ENCODE data around the gene MYBBP1A.

Gene MYBBP1A

DNA sequence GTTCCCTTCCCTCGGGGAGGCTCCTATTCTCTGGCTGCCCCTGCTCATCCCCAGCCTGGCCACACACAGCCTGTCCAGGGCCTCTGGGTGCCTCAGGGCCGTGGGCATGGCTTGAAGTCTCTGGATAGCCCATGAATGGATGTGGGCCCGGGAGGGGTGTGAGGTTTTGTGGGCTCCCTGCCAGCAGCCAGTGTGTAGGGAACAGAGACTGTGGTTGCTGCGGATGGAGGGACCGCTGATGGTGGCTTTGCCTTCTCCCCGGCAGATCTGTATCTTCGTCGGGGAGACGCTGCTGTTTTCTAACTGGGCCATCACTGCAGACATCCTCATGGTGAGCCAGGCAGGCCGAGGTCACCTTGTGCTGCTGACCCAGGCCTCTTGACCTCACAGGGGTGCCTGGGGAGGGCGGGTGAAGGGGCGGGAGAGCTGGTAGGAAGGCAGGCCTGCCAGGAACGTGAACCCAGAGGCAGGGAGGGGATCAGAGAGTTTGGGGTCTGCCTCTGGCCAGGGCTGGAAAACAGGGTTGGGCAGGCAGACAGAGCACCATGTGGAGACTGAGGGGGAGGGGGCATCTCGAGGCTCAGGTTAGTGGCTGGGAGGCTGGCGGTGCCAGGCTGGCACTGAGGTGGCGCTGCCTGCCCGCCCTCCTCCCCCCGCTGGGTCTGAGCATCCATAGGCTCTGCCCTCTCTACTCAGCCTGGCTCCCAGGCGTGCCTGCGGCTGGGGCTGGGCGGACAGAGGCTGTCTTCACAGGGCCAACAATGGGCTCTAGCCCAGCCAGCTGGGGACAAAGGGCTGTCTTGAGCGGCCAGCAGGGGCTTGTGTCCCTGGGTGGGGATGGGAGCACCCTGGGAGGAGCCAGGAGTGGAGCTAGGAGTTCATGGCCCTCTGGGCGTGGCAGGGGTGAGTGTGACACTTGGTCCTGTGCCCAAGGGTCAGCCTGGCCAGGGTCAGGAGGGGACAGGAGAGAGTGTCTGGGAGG lies 21.4 kb downstream of the MYBBP1A start:
- no peak for TF ChIP-seq ZFX (IDR thresholded peaks at IDR 0.05; ENCODE audit: borderline replicate concordance)
- TF ChIP-seq, protein P1, sequence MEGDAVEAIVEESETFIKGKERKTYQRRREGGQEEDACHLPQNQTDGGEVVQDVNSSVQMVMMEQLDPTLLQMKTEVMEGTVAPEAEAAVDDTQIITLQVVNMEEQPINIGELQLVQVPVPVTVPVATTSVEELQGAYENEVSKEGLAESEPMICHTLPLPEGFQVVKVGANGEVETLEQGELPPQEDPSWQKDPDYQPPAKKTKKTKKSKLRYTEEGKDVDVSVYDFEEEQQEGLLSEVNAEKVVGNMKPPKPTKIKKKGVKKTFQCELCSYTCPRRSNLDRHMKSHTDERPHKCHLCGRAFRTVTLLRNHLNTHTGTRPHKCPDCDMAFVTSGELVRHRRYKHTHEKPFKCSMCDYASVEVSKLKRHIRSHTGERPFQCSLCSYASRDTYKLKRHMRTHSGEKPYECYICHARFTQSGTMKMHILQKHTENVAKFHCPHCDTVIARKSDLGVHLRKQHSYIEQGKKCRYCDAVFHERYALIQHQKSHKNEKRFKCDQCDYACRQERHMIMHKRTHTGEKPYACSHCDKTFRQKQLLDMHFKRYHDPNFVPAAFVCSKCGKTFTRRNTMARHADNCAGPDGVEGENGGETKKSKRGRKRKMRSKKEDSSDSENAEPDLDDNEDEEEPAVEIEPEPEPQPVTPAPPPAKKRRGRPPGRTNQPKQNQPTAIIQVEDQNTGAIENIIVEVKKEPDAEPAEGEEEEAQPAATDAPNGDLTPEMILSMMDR (IDR thresholded peaks at IDR 0.05): no peak
- H3K27ac ChIP-seq: no peak overlapping the region

DNA sequence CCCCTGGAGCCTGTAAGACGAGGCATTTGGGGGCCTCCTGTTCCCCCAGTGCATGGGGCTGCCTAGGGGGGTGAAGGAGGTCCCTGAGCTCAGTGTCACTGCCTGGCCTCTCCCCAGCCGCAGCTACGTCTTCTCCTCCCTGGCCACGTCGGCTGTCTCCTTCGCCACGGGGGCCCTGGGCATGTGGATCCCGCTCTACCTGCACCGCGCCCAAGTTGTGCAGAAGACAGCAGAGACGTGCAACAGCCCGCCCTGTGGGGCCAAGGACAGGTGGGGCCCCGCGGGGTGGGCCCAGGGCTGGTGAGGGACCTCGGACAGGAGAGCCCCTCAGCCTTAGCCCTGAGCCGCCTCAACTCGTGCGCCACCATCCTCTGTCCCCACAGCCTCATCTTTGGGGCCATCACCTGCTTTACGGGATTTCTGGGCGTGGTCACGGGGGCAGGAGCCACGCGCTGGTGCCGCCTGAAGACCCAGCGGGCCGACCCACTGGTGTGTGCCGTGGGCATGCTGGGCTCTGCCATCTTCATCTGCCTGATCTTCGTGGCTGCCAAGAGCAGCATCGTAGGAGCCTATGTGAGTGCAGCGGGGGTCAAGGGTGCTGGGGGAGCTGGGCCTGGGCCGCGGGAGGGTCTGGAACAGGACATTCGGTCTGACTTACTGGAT lies 22.2 kb downstream of the MYBBP1A start:
- TF ChIP-seq, protein P1 (IDR thresholded peaks at IDR 0.05): no peak
- TF ChIP-seq ZFX (IDR thresholded peaks at IDR 0.05; ENCODE audit: borderline replicate concordance): no peak
- H3K27ac ChIP-seq: no peak overlapping the region

DNA sequence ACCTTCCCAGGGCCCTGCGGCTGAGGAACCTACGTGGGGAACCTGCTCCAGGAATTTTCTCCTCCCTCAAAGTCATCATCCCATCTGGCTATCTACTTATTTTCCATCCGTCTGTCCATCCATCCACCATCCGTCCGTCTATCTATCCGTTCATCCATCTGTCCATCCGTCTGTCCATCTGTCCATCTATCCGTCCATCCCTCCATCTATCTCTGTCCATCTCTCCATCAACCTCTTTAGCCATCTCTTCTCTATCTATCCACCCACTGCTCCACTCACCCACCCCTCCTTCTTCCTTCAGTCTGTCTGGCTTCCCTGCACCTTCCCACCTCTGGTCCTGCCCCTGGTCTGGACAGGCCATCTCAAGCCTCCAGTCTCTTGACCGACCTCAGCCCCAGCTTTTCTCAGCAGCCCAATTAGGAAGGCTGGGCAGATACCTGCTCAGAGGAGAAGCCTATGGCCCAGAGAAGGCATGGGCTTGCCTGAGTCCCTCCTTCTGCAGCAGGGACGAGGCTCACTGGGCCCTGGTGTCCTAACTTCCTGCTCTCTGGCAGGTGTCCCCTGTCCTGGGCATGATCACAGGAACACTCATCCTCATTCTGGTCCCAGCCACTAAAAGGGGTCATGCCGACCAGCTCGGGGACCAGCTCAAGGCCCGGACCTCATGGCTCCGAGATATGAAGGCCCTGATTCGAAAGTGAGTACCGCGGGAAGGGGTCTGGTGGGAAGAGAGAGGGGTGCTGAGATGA lies 23.0 kb downstream of the MYBBP1A start:
- no peak for TF ChIP-seq ZFX (IDR thresholded peaks at IDR 0.05; ENCODE audit: borderline replicate concordance)
- TF ChIP-seq, protein P1 (IDR thresholded peaks at IDR 0.05): no peak
- no peak overlapping the region for H3K27ac ChIP-seq

- H3K27ac ChIP-seq: no peak overlapping the region
- no peak for TF ChIP-seq ZFX (IDR thresholded peaks at IDR 0.05; ENCODE audit: borderline replicate concordance)
- TF ChIP-seq, protein P1 (IDR thresholded peaks at IDR 0.05): no peak
These were observed 24.1 kb downstream of the MYBBP1A start for GRCh38 chr17:4530799-4531730.

DNA sequence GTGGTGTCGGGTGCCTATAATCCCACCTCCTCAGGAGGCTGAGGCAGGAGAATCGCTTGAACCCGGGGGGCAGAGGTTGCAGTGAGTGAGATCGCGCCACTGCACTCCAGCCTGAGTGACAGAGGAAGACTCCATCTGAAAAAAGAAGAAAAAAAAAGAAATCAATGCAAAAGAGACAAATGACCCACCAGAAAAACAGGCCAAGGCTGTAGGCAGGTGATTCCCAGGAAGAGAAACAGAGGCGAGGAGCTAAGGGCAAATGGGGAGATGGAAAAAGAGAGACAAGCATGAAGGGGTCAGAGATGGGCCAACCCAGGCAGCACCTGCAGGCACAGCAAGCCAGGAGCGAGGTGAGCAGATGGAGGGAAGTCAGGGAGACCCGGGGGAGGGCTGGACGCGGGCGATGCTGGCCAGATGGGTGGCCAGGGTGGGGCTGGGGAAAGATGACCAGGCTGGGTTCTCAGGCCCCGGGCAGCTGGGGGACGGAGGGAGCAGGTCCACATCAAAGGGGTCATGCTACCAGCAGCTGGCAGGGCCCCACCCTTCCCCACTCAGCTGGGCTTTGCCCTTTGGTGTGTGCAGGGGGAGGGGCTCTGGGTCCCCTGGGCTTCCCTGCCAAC lies 25.5 kb downstream of the MYBBP1A start:
- no peak overlapping the region for H3K27ac ChIP-seq

More for the DNA sequence above, 25.5 kb downstream of the MYBBP1A start:
- TF ChIP-seq ZFX (IDR thresholded peaks at IDR 0.05; ENCODE audit: borderline replicate concordance): no peak
- TF ChIP-seq, protein P1 (IDR thresholded peaks at IDR 0.05): no peak

All from 22Rv1 (cell line).